ENCODE results near the gene DUSP16.
"Not testable (repeated sequence)": the region's sequence is repeated elsewhere in the genome, so short reads cannot be mapped to it uniquely, and the experiment has no call there.

The DUSP16 gene

GRCh38 chr12:12590961-12591360 lies 28.3 kb upstream of the DUSP16 start:
- TF ChIP-seq CTCF (IDR thresholded peaks at IDR 0.05): no peak
- Histone ChIP-seq H3K27ac (no peak overlapping the region), H3K4me3 (no peak overlapping the region)
- no peak for DNase-seq (ENCODE audit: low spot score)

GRCh38 chr12:12588436-12588835 lies 25.8 kb upstream of the DUSP16 start:
- not testable (repeated sequence) for H3K4me3 ChIP-seq; DNase-seq (ENCODE audit: low spot score); H3K27ac ChIP-seq

- TF ChIP-seq CTCF (IDR thresholded peaks at IDR 0.05): no peak
- DNase-seq (ENCODE audit: low spot score): no peak
- no peak overlapping the region for H3K27ac ChIP-seq
- H3K4me3 ChIP-seq: no peak overlapping the region
These were observed 25.2 kb upstream of the DUSP16 start for GRCh38 chr12:12587878-12588277.

- Histone ChIP-seq H3K4me3 (no peak overlapping the region), H3K27ac (no peak overlapping the region)
- no peak for DNase-seq (ENCODE audit: low spot score)
- no peak for TF ChIP-seq CTCF (IDR thresholded peaks at IDR 0.05)
These were observed 24.4 kb upstream of the DUSP16 start for GRCh38 chr12:12586879-12587675.

- no peak overlapping the region for H3K4me3 ChIP-seq
- no peak for TF ChIP-seq CTCF (IDR thresholded peaks at IDR 0.05)
- no peak overlapping the region for H3K27ac ChIP-seq
- no peak for DNase-seq (ENCODE audit: low spot score)
These were observed 22.6 kb upstream of the DUSP16 start for GRCh38 chr12:12585115-12585863.

- H3K4me3 ChIP-seq: no peak overlapping the region
- no peak for DNase-seq (ENCODE audit: low spot score)
- no peak for TF ChIP-seq CTCF (IDR thresholded peaks at IDR 0.05)
These were observed 21.0 kb upstream of the DUSP16 start for GRCh38 chr12:12583510-12584178.

GRCh38 chr12:12582895-12583303 lies 20.2 kb upstream of the DUSP16 start:
- H3K4me3 ChIP-seq: no peak overlapping the region
- DNase-seq (ENCODE audit: low spot score): no peak
- no peak for TF ChIP-seq CTCF (IDR thresholded peaks at IDR 0.05)
- no peak overlapping the region for H3K27ac ChIP-seq

More at GRCh38 chr12:12583510-12584178, 21.0 kb upstream of the DUSP16 start:
- no peak overlapping the region for H3K27ac ChIP-seq
